Measurements from ENCODE around the gene NLRP9.

The NLRP9 gene

GRCh38 chr19:55702131-55702627 lies 36.0 kb downstream of the NLRP9 start:
- DNase-seq, result no peak

- no peak for DNase-seq
Observed at GRCh38 chr19:55700813-55701212, 37.4 kb downstream of the NLRP9 start.

DNA sequence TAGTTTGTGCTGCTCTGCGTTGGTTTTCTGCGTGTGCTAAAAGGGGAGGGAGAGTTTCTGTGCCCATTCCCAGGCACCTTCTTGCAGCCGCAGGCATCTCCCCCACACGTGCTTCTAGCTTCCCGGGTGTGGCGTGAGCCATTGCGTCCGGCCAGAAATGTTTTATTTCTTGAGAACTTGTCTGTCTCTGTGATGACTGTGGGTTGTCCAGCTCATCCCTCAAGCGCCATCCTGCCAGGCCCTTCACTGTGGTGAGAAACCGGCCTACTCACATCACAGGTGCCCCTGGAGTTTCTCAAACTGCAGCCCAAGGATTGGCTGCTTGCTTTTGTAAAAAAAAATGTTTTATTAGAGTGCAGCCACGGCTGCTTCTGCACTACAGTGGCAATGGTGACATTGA lies 39.0 kb downstream of the NLRP9 start:
- DNase-seq, result no peak

- DNase-seq, result no peak
Observed at GRCh38 chr19:55698256-55698655, 39.9 kb downstream of the NLRP9 start.

DNA sequence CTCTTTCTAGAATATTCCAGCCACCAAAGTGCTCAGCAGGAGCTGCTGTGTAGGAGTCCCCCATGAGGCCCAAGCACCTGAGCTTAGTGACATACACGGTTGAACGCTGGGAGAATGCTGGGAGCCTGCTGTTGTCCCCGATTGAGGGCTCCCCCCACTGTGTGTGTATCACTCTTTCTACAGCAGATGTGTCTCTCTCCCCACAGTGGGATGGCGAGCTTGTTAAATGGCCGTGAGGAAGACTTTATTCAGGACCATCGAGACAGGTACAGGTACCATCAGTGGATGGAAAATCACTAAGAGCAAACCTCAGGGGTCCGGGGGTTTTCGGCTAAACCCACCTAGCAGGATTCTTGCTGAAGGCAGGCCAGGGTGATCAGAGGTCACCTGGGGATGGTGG lies 40.5 kb downstream of the NLRP9 start:
- no peak for DNase-seq

DNA sequence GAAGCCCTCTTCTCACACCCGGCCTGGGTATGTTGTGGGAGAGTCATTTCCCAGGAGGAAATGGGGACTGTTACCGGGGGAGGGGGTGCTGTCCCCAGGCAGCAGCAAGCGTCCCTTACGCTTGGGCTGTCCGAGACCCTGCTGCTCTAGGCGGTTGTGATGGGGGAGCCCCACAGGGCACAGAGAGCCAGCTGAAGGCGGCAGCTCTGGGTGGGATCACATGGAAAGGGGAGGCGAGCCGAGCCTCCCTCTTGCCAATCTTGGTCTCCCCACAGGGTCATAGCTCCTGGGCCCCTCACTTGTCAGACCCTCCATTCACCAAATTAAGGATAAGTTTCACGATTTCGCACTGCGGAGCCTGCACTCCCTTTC lies 41.1 kb downstream of the NLRP9 start:
- DNase-seq, result no peak

DNA sequence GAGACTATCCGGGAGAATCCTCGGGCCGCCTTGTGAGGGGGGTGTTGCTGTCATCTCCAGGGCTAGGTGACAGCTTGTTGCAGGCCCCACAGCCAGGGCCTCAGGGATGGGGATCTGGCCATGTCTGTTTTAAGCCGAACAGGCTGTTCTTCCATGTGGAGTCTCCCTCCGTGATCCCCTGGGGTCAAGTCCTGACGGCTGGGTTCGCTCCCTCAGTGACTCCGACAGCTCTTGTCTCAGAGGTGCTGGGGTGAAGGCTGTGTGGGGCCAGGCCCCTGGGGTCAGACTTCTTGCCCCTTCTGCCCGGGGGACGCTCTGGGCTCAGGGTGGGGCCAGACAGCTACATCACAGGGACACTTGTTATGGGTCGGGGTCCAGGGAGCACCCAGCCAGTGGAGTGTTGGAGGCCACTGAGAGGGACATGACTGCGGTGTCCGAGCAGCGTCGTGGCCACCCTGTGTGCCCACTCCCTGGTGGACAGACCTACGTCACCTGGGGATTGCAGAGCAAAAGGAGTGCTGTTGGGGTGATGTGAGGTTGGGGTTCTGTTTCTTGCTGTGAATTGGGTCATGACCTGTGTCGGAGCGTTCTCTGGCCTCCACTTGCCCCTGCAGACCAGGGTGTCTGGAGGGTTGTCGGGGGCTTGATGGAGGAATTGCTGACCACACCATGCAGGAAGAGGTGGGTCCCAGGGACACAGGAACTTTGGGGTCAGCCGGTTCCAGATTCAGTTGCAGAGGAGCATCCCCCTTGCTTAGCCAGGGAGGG lies 41.7 kb downstream of the NLRP9 start:
- no peak for DNase-seq

- no peak for DNase-seq
Observed at GRCh38 chr19:55695511-55696290, 42.5 kb downstream of the NLRP9 start.

DNA sequence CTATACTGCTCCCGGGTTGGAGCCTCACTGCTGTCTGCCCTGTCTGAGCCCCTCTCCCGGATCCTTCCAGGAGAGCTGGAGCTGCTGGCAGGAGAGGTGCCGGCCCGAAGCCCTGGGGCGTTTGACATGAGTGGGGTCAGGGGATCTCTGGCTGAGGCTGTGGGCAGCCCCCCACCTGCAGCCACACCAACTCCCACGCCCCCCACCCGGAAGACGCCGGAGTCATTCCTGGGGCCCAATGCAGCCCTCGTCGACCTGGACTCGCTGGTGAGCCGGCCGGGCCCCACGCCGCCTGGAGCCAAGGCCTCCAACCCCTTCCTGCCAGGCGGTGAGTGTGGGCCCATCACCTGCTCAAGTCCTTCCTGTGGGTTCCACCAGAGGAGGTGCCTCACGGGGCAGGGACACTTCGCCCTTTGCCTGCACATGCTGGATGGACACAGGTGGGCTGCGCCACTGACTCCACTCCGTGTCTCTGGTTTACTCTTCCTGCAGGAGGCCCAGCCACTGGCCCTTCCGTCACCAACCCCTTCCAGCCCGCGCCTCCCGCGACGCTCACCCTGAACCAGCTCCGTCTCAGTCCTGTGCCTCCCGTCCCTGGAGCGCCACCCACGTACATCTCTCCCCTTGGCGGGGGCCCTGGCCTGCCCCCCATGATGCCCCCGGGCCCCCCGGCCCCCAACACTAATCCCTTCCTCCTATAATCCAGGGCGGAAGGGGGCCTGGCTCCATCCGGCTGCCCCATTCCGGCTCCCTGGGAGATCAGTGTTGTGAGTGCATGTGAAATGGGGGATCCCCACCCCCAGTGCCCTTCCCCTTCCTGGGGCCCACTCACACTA lies 43.3 kb downstream of the NLRP9 start:
- no peak for DNase-seq

DNA sequence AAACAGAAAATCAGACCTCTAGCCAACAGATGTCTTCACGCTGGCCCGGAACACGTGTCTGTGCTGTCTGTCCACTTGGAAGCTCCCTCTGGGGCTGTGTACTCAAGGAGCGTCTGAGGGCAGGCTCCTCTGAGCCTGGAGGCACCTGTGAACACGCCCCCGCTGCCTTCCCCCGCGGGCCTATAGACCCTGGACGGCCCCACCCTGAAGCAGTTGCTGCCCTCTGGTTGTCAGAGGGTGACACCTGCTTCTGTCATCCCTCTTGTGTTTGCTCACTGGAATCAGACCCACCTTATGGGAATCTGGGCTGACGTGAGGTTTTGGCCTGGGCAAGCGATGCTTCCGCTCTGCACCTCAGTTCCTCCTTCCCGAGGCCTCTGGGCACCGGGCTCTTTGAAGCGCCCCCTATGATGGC lies 44.0 kb downstream of the NLRP9 start:
- no peak for DNase-seq

DNA sequence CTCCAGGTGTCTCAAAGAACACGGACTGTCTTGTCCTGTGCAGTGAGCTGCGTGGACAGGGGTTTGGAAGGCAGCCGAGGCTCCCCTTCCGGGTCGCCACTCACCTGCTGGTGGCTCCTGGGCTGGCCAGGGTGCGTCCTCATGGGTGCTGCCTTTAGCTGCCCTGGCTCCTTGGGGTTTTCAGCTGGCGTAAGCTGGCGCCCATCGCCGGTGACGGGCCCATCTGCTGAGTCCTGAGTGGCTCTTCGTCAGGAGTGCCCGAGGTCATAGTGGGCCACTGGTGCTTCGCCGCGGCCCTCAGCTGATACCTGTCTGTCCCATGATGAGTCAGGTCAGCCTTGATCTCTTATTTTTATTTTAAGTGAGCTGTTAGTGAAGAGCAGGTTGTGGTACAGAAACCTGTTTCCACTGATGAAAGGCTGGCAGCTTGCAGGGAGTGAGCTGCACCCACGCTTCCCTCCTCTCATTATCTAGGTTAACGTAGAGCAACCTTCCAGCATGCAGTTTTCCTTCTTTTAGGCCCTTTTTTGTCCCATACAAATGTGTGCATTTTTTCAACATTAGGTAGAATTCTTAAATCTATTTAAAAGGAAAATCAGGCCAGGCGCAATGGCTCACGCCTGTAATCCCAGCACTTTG lies 44.7 kb downstream of the NLRP9 start:
- no peak for DNase-seq

- DNase-seq, result no peak
Observed at GRCh38 chr19:55692681-55693081, 45.5 kb downstream of the NLRP9 start.

DNA sequence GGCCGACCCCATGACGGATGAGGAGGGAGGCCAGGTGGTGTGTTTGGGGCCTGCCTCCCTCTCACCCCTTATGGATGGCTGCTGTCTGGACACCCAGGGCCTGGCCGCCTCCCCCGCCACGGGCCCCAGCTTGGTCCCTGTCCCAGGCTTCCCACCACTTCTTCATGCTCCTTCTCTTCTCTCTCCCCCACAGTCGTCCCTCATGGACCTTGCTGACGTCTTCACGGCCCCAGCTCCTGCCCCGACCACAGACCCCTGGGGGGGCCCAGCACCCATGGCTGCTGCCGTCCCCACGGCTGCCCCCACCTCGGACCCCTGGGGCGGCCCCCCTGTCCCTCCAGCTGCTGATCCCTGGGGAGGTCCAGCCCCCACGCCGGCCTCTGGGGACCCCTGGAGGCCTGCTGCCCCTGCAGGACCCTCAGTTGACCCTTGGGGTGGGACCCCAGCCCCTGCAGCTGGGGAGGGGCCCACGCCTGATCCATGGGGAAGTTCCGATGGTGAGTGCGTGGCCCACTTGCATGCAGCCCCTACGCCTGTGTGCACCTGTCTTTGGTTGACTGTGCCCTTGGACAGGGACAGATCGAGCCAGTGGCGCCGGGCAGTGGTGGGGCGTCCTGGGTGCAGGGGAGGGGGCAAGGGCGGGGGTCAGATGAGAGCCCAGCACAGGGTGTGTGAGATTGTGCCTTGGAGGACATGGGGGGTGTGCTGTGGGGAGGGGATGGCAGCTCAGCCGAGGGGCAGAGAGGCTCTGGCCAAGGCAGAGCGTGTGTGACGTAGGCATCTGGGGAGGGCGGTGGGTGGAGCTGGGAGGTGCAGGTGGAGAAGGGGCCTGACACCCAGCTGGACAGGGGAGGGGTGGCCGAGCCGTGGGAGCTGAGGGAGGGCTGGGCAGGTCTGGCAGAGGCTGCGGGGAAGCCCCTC lies 46.4 kb downstream of the NLRP9 start:
- no peak for DNase-seq

GRCh38 chr19:55690769-55691545 lies 47.2 kb downstream of the NLRP9 start:
- no peak for DNase-seq

DNA sequence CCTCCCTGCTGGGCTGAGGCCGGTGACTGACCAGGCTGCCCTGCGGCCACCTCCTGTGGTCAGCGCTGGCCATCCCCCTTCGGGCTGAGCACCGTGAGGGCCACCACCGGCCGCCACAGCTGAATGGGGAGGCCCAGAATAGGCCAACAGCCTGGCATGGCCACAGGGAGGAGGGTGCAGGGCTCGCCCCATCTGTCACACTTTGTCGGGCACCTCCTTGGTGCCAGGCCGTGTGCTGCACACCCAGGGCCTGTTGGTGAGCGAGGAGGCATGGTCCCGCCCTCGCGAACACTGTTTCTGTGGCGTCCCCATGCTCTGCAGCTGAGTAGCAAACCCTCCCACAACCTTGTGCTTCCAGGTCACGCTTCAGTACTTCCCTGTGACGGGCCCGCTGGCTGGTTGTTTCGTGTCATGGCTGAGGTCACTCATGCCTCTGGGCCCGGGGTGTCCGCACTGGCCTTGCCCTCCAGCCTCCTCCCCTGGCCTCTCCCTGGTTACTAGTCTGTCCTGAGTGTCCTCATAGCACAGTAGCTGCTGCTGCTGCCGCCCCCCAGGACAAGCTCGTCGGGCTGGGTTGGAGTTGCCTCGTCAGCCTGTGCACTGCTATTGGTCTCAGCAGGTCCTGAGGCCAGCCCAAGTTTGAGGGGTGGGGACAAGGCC lies 48.0 kb downstream of the NLRP9 start:
- DNase-seq, result no peak

DNA sequence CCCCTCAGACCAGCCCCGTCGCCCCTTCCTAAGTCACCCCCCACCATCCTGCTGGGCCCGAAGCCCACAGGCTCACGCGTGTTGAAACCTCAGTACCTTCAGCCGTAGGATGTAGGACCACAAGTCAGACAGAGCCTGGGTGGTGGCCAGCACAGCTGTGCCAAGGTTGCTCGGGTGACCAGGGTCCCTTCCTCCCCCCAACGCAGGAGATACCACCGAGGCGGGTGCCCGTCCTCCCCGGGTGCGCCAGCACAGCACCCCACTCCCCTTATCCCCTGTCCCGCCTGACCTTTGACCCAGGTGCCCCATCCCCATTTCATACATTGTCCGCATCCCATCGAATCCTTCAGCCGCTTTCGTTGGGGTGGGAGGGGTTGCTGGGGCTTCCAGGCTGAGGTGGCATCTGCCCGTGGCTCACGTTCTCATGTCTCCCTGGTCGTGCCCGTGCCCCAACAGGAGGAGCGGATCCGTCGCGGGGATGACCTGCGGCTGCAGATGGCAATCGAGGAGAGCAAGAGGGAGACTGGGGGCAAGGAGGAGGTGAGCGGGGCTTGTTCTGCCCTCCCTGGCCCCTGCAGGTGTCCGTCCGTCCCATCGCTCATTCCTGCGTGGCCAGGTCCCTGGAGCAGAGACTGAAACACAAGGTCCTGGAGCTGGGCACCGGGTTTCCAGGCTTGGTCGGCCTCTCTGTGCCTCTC lies 48.6 kb downstream of the NLRP9 start:
- no peak for DNase-seq

DNA sequence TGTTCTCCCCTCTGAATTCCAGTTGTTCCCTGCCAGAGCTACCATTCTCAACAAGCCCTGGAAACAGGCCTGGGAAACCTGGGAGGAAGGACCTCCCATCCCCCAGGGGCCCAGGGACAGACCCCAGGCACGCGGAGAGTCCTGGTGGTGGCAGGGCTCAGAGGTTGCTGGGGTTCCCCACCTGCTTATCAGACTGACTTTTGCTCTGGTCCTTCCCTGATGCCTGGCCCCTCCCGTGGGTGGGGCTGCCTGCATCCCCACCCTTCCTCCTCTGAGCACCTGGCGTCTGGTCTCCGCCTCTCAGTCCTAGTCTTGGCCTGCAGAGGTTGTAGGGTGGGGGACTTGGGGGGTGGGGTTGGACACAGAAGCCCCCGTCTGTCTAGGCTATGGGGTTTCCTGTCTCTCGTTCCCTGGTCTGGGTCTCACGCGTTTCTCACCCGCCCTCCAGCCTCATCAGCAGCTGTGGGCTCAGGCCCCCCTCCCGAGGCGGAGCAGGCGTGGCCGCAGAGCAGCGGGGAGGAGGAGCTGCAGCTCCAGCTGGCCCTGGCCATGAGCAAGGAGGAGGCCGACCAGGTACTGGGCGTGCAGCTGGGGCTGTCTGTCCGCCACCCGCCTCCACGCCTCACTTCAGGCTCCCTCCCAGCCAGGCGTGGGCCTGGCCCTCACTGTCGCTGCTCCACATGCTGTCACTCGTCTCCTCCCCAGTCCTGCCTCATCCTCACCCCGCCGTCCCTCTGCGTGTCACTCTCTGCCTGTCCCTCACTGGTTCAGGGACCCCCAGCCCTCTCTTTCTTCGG lies 49.6 kb downstream of the NLRP9 start:
- DNase-seq, result no peak

- no peak for DNase-seq
Observed at GRCh38 chr19:55687281-55688201, 50.7 kb downstream of the NLRP9 start.

Data from NCI-H446 treated with DMSO at 0.1 percent for 48 hours (cell line).